CD4-positive, alpha-beta T cell (primary cell): ENCODE data around the gene AGFG2. TPM values are rescaled to one million over a fixed set of nuclear protein-coding genes. Genes with fewer than 3 reads are reported as not detected.

Source experiments
- ATAC-seq: fragments of 200-7000 bp; cut with Tn5 transposase; one replicate; pipeline ENCODE4 v1.10.0; 2022; ENCODE audit warnings: mild to moderate bottlenecking; ENCODE audit not compliant: poor library complexity
- CTCF ChIA-PET: fragments of 350-600 bp; sonication (Branson Sonifier 250); formaldehyde crosslinking; loops from one replicate; lab custom pipeline; 2021; ENCODE audit warnings: antibody characterized with exemption, inconsistent platforms; lab: Charles Lee
- POLR2A ChIA-PET: fragments of 350-600 bp; sonication (Branson Sonifier 250); formaldehyde crosslinking; loops from one replicate; lab custom pipeline; 2021; ENCODE audit warnings: antibody characterized with exemption, inconsistent platforms; lab: Charles Lee
- DNase-seq, 14 experiments: peaks; one replicate each; pipeline ENCODE4 v3.0.0-alpha.2; 2013 to 2020; ENCODE audit warnings: mixed read lengths in 2 of 14
- H3K27ac ChIP-seq, 2 donors: one replicate each; pipeline versions ENCODE4 v1.5.1 to v1.7.0; 2013; ENCODE audit warnings: low read length in 2 of 2, low read depth in 1 of 2, mild to moderate bottlenecking in 1 of 2
- H3K27me3 ChIP-seq, 2 experiments: 1 replicate in 1 of 2; 2 replicates in 1 of 2; pipeline versions ENCODE4 v1.6.1 to v1.7.0; 2013; ENCODE audit warnings: low read length in 2 of 2, control low read depth in 1 of 2, mild to moderate bottlenecking in 1 of 2, moderate library complexity in 1 of 2; ENCODE audit not compliant: insufficient read depth in 2 of 2, control insufficient read depth in 1 of 2
- H3K36me3 ChIP-seq: one replicate; pipeline ENCODE4 v1.6.1; 2013; ENCODE audit warnings: low read length, control low read depth; ENCODE audit not compliant: insufficient read depth
- H3K4me1 ChIP-seq: one replicate; pipeline ENCODE4 v1.6.1; 2013; ENCODE audit warnings: low read length, control low read depth; ENCODE audit not compliant: insufficient read depth
- H3K4me3 ChIP-seq: one replicate; pipeline ENCODE4 v1.5.1; 2013; ENCODE audit warnings: mild to moderate bottlenecking, low read length, moderate library complexity
- H3K9me3 ChIP-seq, 2 experiments: 1 replicate in 1 of 2; 2 replicates in 1 of 2; pipeline versions ENCODE4 v1.6.1 to v1.7.0; 2013; ENCODE audit warnings: low read length in 2 of 2, mild to moderate bottlenecking in 2 of 2, control low read depth in 1 of 2, moderate library complexity in 1 of 2; ENCODE audit not compliant: control insufficient read depth in 1 of 2, insufficient read depth in 1 of 2
- H3K27ac Mint-ChIP-seq: one replicate; pipeline ENCODE4 v1.8.0; 2020; ENCODE audit warnings: mixed read lengths
- H3K27me3 Mint-ChIP-seq: one replicate; pipeline ENCODE4 v1.8.0; 2021; ENCODE audit warnings: mixed read lengths
- H3K36me3 Mint-ChIP-seq: one replicate; pipeline ENCODE4 v1.8.0; 2021; ENCODE audit warnings: low read depth, mixed read lengths
- H3K4me1 Mint-ChIP-seq: one replicate; pipeline ENCODE4 v1.8.0; 2021; ENCODE audit warnings: low read depth, mixed read lengths
- H3K4me3 Mint-ChIP-seq: one replicate; pipeline ENCODE4 v1.8.0; 2020; ENCODE audit warnings: mild to moderate bottlenecking, mixed read lengths
- H3K9me3 Mint-ChIP-seq: one replicate; pipeline ENCODE4 v1.8.0; 2020; ENCODE audit warnings: mixed read lengths
- intact Hi-C, 2 experiments: fragments of 100-400 bp; cut with DNase I in 1 of 2; cut with micrococcal nuclease in 1 of 2; formaldehyde crosslinking; loops; one replicate each; pipeline versions ENCODE4 v1.15.1 to v1.9.0; 2023 to 2025; cut with DNase I, micrococcal nuclease
- total RNA-seq, 174 experiments: library from RNA in 2 of 174; stranded (reverse) in 2 of 174; gene quantifications; one replicate each; pipeline ENCODE4 v1.2.3 and lab custom pipeline; 2021 to 2026
- TF ChIP-seq, protein P1 (sequence below): fragments of 200-600 bp; IDR thresholded peaks from one replicate; pipeline ENCODE4 v1.8.0; 2022; ENCODE audit warnings: antibody characterized with exemption, mild to moderate bottlenecking

The AGFG2 gene
- total RNA-seq, 2 experiments from 2014 or later = 6.6 to 9.9 TPM

DNA sequence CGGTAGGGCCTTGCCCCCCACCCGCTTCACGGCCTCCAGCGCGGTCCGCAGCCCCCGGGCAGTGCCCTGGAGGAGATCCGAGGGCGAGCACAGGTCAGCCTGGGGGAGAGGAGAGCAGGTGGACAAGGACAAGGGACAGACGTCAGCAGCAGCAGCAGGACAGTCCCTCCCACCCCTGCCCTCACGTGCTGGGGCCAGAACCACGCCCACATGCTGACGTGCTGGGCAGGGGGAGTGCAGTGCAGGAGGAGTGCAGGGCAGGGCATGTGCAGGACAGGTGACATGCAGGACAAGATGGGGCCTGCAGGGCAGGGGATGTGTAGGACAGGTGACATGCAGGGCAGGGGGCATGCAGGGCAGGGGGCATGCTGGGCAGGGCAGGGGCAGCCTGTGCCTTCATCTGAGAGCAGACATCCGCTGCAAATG is 36.2 kb downstream of the AGFG2 start:
- no peaks in the 10 kb centered on the region for H3K9me3 ChIP-seq
- ATAC-seq (no peak), DNase-seq (no peak)
- POLR2A ChIA-PET = no interaction called here
- H3K4me3 ChIP-seq = no peak overlapping the region
- H3K4me1 ChIP-seq = peaks cover 27% of the 10 kb centered on the region
- no peak overlapping the region for H3K27ac ChIP-seq
- Mint-ChIP-seq H3K27me3 (no peaks in the 10 kb centered on the region), H3K27ac (no peak overlapping the region), H3K4me1 (peaks cover 10% of the 10 kb centered on the region), H3K9me3 (no peaks in the 10 kb centered on the region), H3K36me3 (peaks cover 46% of the 10 kb centered on the region), H3K4me3 (no peak overlapping the region)
- TF ChIP-seq, protein P1, sequence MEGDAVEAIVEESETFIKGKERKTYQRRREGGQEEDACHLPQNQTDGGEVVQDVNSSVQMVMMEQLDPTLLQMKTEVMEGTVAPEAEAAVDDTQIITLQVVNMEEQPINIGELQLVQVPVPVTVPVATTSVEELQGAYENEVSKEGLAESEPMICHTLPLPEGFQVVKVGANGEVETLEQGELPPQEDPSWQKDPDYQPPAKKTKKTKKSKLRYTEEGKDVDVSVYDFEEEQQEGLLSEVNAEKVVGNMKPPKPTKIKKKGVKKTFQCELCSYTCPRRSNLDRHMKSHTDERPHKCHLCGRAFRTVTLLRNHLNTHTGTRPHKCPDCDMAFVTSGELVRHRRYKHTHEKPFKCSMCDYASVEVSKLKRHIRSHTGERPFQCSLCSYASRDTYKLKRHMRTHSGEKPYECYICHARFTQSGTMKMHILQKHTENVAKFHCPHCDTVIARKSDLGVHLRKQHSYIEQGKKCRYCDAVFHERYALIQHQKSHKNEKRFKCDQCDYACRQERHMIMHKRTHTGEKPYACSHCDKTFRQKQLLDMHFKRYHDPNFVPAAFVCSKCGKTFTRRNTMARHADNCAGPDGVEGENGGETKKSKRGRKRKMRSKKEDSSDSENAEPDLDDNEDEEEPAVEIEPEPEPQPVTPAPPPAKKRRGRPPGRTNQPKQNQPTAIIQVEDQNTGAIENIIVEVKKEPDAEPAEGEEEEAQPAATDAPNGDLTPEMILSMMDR = no peak
- H3K27me3 ChIP-seq = no peaks in the 10 kb centered on the region
- intact Hi-C loops = no loop called here
- H3K36me3 ChIP-seq = peaks cover 77% of the 10 kb centered on the region
- CTCF ChIA-PET = no interaction called here

DNA sequence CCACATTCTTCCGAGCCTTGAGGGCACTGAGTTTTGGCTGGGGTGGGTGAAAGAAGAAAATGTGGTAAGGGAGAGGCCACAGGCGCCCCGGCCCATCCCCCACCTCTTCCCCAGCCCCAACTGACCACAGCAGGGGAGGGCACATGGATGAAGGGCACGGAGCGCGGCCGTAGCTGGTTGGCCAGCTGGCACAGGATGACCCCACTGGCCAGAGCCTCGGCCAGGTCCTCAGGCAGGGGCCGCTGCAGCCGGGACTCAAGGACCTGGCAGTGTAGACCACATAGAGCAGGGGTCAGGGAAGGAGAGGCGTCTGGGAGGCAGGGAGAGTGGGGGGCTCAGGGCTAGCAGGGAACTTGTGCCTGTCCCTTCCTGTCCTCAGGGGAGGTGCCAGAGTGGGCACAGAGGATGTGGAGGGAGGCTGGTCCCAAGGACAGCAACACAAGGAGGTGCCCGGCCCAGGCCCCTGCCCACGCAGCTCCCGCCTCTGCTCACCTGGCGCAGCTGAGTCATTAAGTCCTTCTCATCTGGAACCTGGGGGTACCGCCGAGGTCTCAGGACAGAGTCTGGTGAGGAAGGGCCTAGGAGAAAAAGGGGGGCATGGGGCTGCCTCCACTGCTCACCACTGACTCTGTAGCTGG is 36.9 kb downstream of the AGFG2 start:
- CTCF ChIA-PET = no interaction called here
- H3K27me3 ChIP-seq = no peaks in the 10 kb centered on the region
- TF ChIP-seq, protein P1 = no peak
- H3K36me3 Mint-ChIP-seq = peaks cover 46% of the 10 kb centered on the region
- H3K4me3 Mint-ChIP-seq = no peak overlapping the region
- peaks cover 27% of the 10 kb centered on the region for H3K4me1 ChIP-seq
- no peak overlapping the region for H3K4me3 ChIP-seq
- ATAC-seq = no peak
- peaks cover 10% of the 10 kb centered on the region for H3K4me1 Mint-ChIP-seq
- peaks cover 84% of the 10 kb centered on the region for H3K36me3 ChIP-seq
- H3K9me3 ChIP-seq = no peaks in the 10 kb centered on the region
- no peaks in the 10 kb centered on the region for H3K9me3 Mint-ChIP-seq
- POLR2A ChIA-PET = interaction anchor here (3.4 kb wide), 1 partner anchor 11 kb away, joined by 15 read pairs; the partner anchor contains the start of genes FBXO24 and LRCH4
- no peak overlapping the region for H3K27ac Mint-ChIP-seq
- no peaks in the 10 kb centered on the region for H3K27me3 Mint-ChIP-seq
- H3K27ac ChIP-seq = no peak overlapping the region
- no peak for DNase-seq
- intact Hi-C loops = no loop called here

DNA sequence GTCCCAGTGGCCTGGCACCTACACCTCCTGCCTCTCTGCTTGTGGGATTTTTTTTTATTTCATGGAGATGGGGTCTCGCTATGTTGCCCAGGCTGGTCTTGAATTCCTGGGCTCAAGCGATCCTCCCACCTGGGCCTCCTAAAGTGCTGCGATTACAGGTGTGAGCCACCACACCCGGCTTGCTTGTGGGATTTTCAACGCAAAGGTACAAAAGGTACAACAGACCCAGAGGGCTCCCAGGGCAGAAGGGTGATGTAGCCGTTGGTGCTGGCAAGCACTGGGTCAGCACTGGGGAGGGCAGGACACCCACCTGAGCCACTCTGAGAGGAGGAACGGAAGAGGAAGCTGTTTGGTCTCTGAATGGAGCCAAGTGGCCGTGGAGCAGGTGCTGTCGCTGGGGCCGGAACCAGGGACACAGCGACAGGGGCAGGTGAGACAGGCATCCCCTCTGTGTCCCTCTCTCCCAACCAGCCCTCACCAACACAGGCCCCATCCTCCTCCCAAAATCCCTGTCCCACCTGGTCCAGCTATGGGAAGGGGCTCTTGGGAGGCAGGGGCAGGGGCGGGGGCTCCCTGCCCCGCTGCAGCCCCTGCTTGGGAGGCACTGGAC is 37.5 kb downstream of the AGFG2 start:
- Histone ChIP-seq H3K27me3 (no peaks in the 10 kb centered on the region), H3K4me1 (peaks cover 27% of the 10 kb centered on the region), H3K9me3 (no peaks in the 10 kb centered on the region), H3K4me3 (no peak overlapping the region), H3K36me3 (peaks cover 89% of the 10 kb centered on the region), H3K27ac (no peak overlapping the region)
- DNase-seq (no peak), ATAC-seq (no peak)
- intact Hi-C loops = no loop called here
- Mint-ChIP-seq H3K4me1 (peaks cover 10% of the 10 kb centered on the region), H3K4me3 (no peak overlapping the region), H3K27ac (no peak overlapping the region), H3K27me3 (no peaks in the 10 kb centered on the region), H3K9me3 (no peaks in the 10 kb centered on the region), H3K36me3 (peaks cover 45% of the 10 kb centered on the region)
- ChIA-PET POLR2A (interaction anchor here (3.4 kb wide), 1 partner anchor 10 kb away, joined by 15 read pairs; the partner anchor contains the start of genes FBXO24 and LRCH4), CTCF (interaction anchor here (1.6 kb wide), 1 partner anchor 129 kb away, joined by 3 read pairs; no protein-coding TSS in a partner anchor)
- TF ChIP-seq, protein P1 = no peak
